K562 (cell line): ENCODE data around the gene DPM1. TPM values are rescaled to one million over a fixed set of nuclear protein-coding genes. Genes with fewer than 3 reads are reported as not detected.
"Not testable (repeated sequence)": the region's sequence is repeated elsewhere in the genome, so short reads cannot be mapped to it uniquely, and the experiment has no call there.

Experiments used
- ATAC-seq: fragments of 200-7000 bp; cut with Tn5 transposase; 3 replicates; pipeline ENCODE4 v1.9.1; 2020; ENCODE audit warnings: moderate library complexity
- BruUV-seq: library from RNA; stranded (reverse); fragments of 400-500 nt; replicated peaks from 2 replicates; lab custom pipeline; 2021; lab: Mats Ljungman, UMichigan
- CTCF ChIA-PET: fragments of 300-600 bp; formaldehyde crosslinking; extraction: SDS; loops from one replicate; lab custom pipeline; 2021; ENCODE audit warnings: low intra/inter-chr PET ratio; lab: Yijun Ruan, JAX
- POLR2A ChIA-PET: fragments of 300-600, 350-650 bp; sonication (Branson Sonifier 250); formaldehyde crosslinking; extraction: SDS; loops from one replicate; lab custom pipeline; 2021; ENCODE audit warnings: antibody characterized with exemption, inconsistent platforms; lab: Yijun Ruan, JAX
- DNase-seq, 4 experiments: peaks; one replicate each; pipeline versions ENCODE4 v3.0.0 to v3.0.0-alpha.2; 2011 to 2018; ENCODE audit warnings: low spot score in 3 of 4, mixed read lengths in 3 of 4; ENCODE audit errors: extremely low read depth in 1 of 4
- FAIRE-seq: peaks from 2 replicates; lab custom pipeline; 2011; peaks lifted over from hg19 to GRCh38; lab: Jason Lieb, UNC
- H2AFZ ChIP-seq: 2 replicates; pipeline ENCODE4 v1.6.0; 2011; ENCODE audit warnings: low read depth, low read length, control low read depth, inconsistent platforms
- H3K27ac ChIP-seq: fragments of 200-600 bp; 3 replicates; pipeline ENCODE4 v1.8.0; 2011; ENCODE audit warnings: low read depth, mild to moderate bottlenecking, control low read depth, inconsistent platforms, low read length, moderate library complexity, mixed read lengths; ENCODE audit errors: extremely low read depth
- H3K27me3 ChIP-seq, 2 experiments: fragments of 300-600 bp in 1 of 2; 2 replicates in 1 of 2; 3 replicates in 1 of 2; pipeline versions ENCODE4 v1.6.0 to v1.8.0; 2011; ENCODE audit warnings: inconsistent platforms in 2 of 2, low read length in 2 of 2, mild to moderate bottlenecking in 1 of 2, mixed read lengths in 1 of 2, moderate library complexity in 1 of 2; ENCODE audit not compliant: control insufficient read depth in 2 of 2, insufficient read depth in 2 of 2
- H3K36me3 ChIP-seq: fragments of 300-600 bp; 3 replicates; pipeline ENCODE4 v1.8.0; 2011; ENCODE audit warnings: mild to moderate bottlenecking, low read length, inconsistent platforms; ENCODE audit not compliant: control insufficient read depth, insufficient read depth
- H3K4me1 ChIP-seq, 2 experiments: fragments of 200-600 bp in 1 of 2; replicated peaks in 1 of 2; 2 replicates in 1 of 2; 3 replicates in 1 of 2; pipeline versions ENCODE4 v1.5.1 to v1.8.0; 2011; ENCODE audit warnings: inconsistent platforms in 2 of 2, low read length in 2 of 2, mild to moderate bottlenecking in 1 of 2, mixed read lengths in 1 of 2, moderate library complexity in 1 of 2; ENCODE audit not compliant: control insufficient read depth in 2 of 2, insufficient read depth in 2 of 2
- H3K4me2 ChIP-seq: 2 replicates; pipeline ENCODE4 v1.6.1; 2011; ENCODE audit warnings: low read length, control low read depth, inconsistent platforms, mixed read lengths; ENCODE audit not compliant: insufficient read depth
- H3K4me3 ChIP-seq: fragments of 200-600 bp; sonication (generic), shearing (Covaris generic); 2 replicates; pipeline ENCODE4 v1.5.1; 2016; ENCODE audit warnings: control low read depth, inconsistent platforms
- H3K79me2 ChIP-seq: fragments of 200-600 bp; 3 replicates; pipeline ENCODE4 v1.8.0; 2011; ENCODE audit warnings: low read length, inconsistent platforms; ENCODE audit not compliant: control insufficient read depth, insufficient read depth
- H3K9ac ChIP-seq, 2 experiments: 2 replicates each; pipeline versions ENCODE4 v1.6.0 to v1.6.1; 2011; ENCODE audit warnings: low read depth in 2 of 2, low read length in 2 of 2, control low read depth in 1 of 2, inconsistent platforms in 1 of 2, mild to moderate bottlenecking in 1 of 2, mixed read lengths in 1 of 2; ENCODE audit not compliant: insufficient read depth in 1 of 2
- H3K9me1 ChIP-seq: one replicate; pipeline ENCODE4 v1.6.0; 2011; ENCODE audit warnings: inconsistent platforms, mild to moderate bottlenecking, low read length, moderate library complexity; ENCODE audit not compliant: control insufficient read depth, insufficient read depth
- H3K9me3 ChIP-seq: replicated peaks from 2 replicates; pipeline ENCODE4 v1.5.1; 2011; ENCODE audit warnings: low read depth, low read length, inconsistent platforms; ENCODE audit not compliant: control insufficient read depth, insufficient read depth
- H4K20me1 ChIP-seq: replicated peaks from 2 replicates; pipeline ENCODE4 v1.6.1; 2011; ENCODE audit warnings: low read length, inconsistent platforms, mixed read lengths; ENCODE audit not compliant: control insufficient read depth, insufficient read depth
- ZNF512 ChIP-seq: IDR thresholded peaks from 2 replicates; pipeline ENCODE4 v1.6.1; 2016; ENCODE audit warnings: missing genetic modification characterization, missing compliant biosample characterization
- WGBS: fragments of 100-300 bp; shearing (Covaris generic); methylation state at CpG from one replicate; pipeline ENCODE4 v1.1.6; 2016; ENCODE audit warnings: low coverage, mixed read lengths; ENCODE audit not compliant: insufficient coverage; ENCODE audit errors: missing lambda C conversion rate; 5-methylcytosine and 5-hydroxymethylcytosine counted together
- in situ Hi-C: fragments of 300-500 bp; cut with MboI; formaldehyde crosslinking; loops from 4 replicates; pipeline ENCODE4 v1.15.0; 2018; ENCODE audit warnings: inconsistent platforms, mixed read lengths
- intact Hi-C: fragments of 100-400 bp; cut with micrococcal nuclease; formaldehyde crosslinking; loops from 2 replicates; pipeline ENCODE4 v1.14.2; 2022
- polyA plus RNA-seq, 8 experiments: library from polyadenylated mRNA; depleted of rRNA in 4 of 8; stranded (reverse) in 5 of 8; unstranded in 3 of 8; fragments of >200 nt; fragmentation: Nextera tagmentation in 2 of 8; fragmentation: Illumina TruSeq in 1 of 8; extraction: Ambion mirVana in 2 of 8; extraction: Trizol in 1 of 8; gene quantifications; 2 replicates each; pipeline versions ENCODE4 v1.2.1 to v1.2.3, GENCODE V29; 2011 to 2014; ENCODE audit warnings: inconsistent platforms in 1 of 8, missing spikeins in 1 of 8
- total RNA-seq, 7 experiments: library from RNA; depleted of rRNA in 6 of 7; stranded (reverse); fragments of >200 nt in 6 of 7; fragmentation: Illumina TruSeq in 2 of 7; extraction: Trizol in 2 of 7; gene quantifications; 2 replicates each; pipeline versions ENCODE4 v1.2.1 to v1.2.3, GENCODE V29; 2011 to 2021; ENCODE audit warnings: low replicate concordance in 1 of 7

Gene DPM1
- total and polyA plus RNA-seq, 9 of the 15 experiments (the other 6 are each of a cell fraction or from before 2014, with no cell fraction given) = 75.2 to 190 (median 153) TPM

- H3K79me2 ChIP-seq, H3K36me3 ChIP-seq, H3K4me2 ChIP-seq, DNase-seq, intact Hi-C loops, H4K20me1 ChIP-seq, H3K9me3 ChIP-seq, FAIRE-seq, POLR2A ChIA-PET, H3K27ac ChIP-seq, H3K9ac ChIP-seq, H2AFZ ChIP-seq, ATAC-seq, H3K9me1 ChIP-seq, H3K4me3 ChIP-seq, H3K4me1 ChIP-seq, BruUV-seq: not testable (repeated sequence)
- TF ChIP-seq ZNF512 (tag) = peak; percentile 74
- peaks cover 32 to 54% of the 10 kb centered on the region in 2 experiments for H3K27me3 ChIP-seq
- 0% methylated on average over 3 of the region's 4 CpGs for WGBS
- CTCF ChIA-PET = interaction anchor here (0.6 kb wide), 1 partner anchor 188 kb away, joined by 8 read pairs; no protein-coding TSS in a partner anchor
- in situ Hi-C loops = loop anchor here (25.0 kb wide), 1 partner anchor 1109 kb away; no protein-coding TSS in a partner anchor
Measured at GRCh38 chr20:50978533-50978932, 20.2 kb upstream of the DPM1 start.
